ENCODE measurements around the gene NBEA.

Gene NBEA

GRCh38 chr13:35566340-35566739, 624.3 kb downstream of the NBEA start:
- Histone ChIP-seq H3K4me1 (ENCODE audit: insufficient read depth, poor library complexity, severe bottlenecking) (no peaks in the 10 kb centered on the region), H3K9me3 (ENCODE audit: severe bottlenecking) (no peaks in the 10 kb centered on the region), H3K27ac (ENCODE audit: poor library complexity, severe bottlenecking) (no peak overlapping the region), H3K4me3 (ENCODE audit: severe bottlenecking) (no peak overlapping the region), H3K36me3 (ENCODE audit: low read depth) (no peaks in the 10 kb centered on the region), H3K27me3 (ENCODE audit: insufficient read depth, poor library complexity, severe bottlenecking) (no peaks in the 10 kb centered on the region)
- no peak for TF ChIP-seq CTCF (IDR thresholded peaks at IDR 0.05; ENCODE audit: poor library complexity, severe bottlenecking)
- ATAC-seq (ENCODE audit: low read depth) (no peak), DNase-seq (ENCODE audit: low spot score) (no peak)

GRCh38 chr13:35567406-35567980, 625.4 kb downstream of the NBEA start:
- H3K27me3 ChIP-seq (ENCODE audit: insufficient read depth, poor library complexity, severe bottlenecking), result no peaks in the 10 kb centered on the region
- ATAC-seq (ENCODE audit: low read depth), result no peak
- no peak for DNase-seq (ENCODE audit: low spot score)
- no peaks in the 10 kb centered on the region for H3K4me1 ChIP-seq (ENCODE audit: insufficient read depth, poor library complexity, severe bottlenecking)
- no peaks in the 10 kb centered on the region for H3K9me3 ChIP-seq (ENCODE audit: severe bottlenecking)
- H3K27ac ChIP-seq (ENCODE audit: poor library complexity, severe bottlenecking), result no peak overlapping the region
- no peaks in the 10 kb centered on the region for H3K36me3 ChIP-seq (ENCODE audit: low read depth)
- no peak overlapping the region for H3K4me3 ChIP-seq (ENCODE audit: severe bottlenecking)
- no peak for TF ChIP-seq CTCF (IDR thresholded peaks at IDR 0.05; ENCODE audit: poor library complexity, severe bottlenecking)

- Histone ChIP-seq H3K9me3 (ENCODE audit: severe bottlenecking) (no peaks in the 10 kb centered on the region), H3K4me3 (ENCODE audit: severe bottlenecking) (no peak overlapping the region), H3K4me1 (ENCODE audit: insufficient read depth, poor library complexity, severe bottlenecking) (no peaks in the 10 kb centered on the region), H3K27me3 (ENCODE audit: insufficient read depth, poor library complexity, severe bottlenecking) (no peaks in the 10 kb centered on the region), H3K36me3 (ENCODE audit: low read depth) (no peaks in the 10 kb centered on the region), H3K27ac (ENCODE audit: poor library complexity, severe bottlenecking) (no peak overlapping the region)
- DNase-seq (ENCODE audit: low spot score), result no peak
- ATAC-seq (ENCODE audit: low read depth), result no peak
- no peak for TF ChIP-seq CTCF (IDR thresholded peaks at IDR 0.05; ENCODE audit: poor library complexity, severe bottlenecking)
Measured at GRCh38 chr13:35573639-35574038, 631.6 kb downstream of the NBEA start.

GRCh38 chr13:35592457-35592856, 650.4 kb downstream of the NBEA start:
- H3K27ac ChIP-seq (ENCODE audit: poor library complexity, severe bottlenecking), result no peak overlapping the region
- H3K4me1 ChIP-seq (ENCODE audit: insufficient read depth, poor library complexity, severe bottlenecking), result no peaks in the 10 kb centered on the region
- no peaks in the 10 kb centered on the region for H3K27me3 ChIP-seq (ENCODE audit: insufficient read depth, poor library complexity, severe bottlenecking)
- no peaks in the 10 kb centered on the region for H3K36me3 ChIP-seq (ENCODE audit: low read depth)
- DNase-seq (ENCODE audit: low spot score), result no peak
- no peak overlapping the region for H3K4me3 ChIP-seq (ENCODE audit: severe bottlenecking)
- no peaks in the 10 kb centered on the region for H3K9me3 ChIP-seq (ENCODE audit: severe bottlenecking)
- no peak for ATAC-seq (ENCODE audit: low read depth)
- no peak for TF ChIP-seq CTCF (IDR thresholded peaks at IDR 0.05; ENCODE audit: poor library complexity, severe bottlenecking)

GRCh38 chr13:35593651-35594050, 651.6 kb downstream of the NBEA start:
- H3K9me3 ChIP-seq (ENCODE audit: severe bottlenecking), result no peaks in the 10 kb centered on the region
- no peak for TF ChIP-seq CTCF (IDR thresholded peaks at IDR 0.05; ENCODE audit: poor library complexity, severe bottlenecking)
- H3K4me3 ChIP-seq (ENCODE audit: severe bottlenecking), result no peak overlapping the region
- no peak overlapping the region for H3K27ac ChIP-seq (ENCODE audit: poor library complexity, severe bottlenecking)
- no peaks in the 10 kb centered on the region for H3K27me3 ChIP-seq (ENCODE audit: insufficient read depth, poor library complexity, severe bottlenecking)
- H3K36me3 ChIP-seq (ENCODE audit: low read depth), result no peaks in the 10 kb centered on the region
- H3K4me1 ChIP-seq (ENCODE audit: insufficient read depth, poor library complexity, severe bottlenecking), result peaks cover 3% of the 10 kb centered on the region
- DNase-seq (ENCODE audit: low spot score), result no peak
- no peak for ATAC-seq (ENCODE audit: low read depth)

Measured in RWPE2 (cell line).